Measurements from ENCODE around the gene DYRK3. TPM values are rescaled to one million over a fixed set of nuclear protein-coding genes. Genes with fewer than 3 reads are reported as not detected.
A peak's percentile ranks its signal among the peaks of the same experiment; 100 is the strongest.

The DYRK3 gene
- polyA plus RNA-seq, 1 donor (not counting 4 experiments of a cell fraction or from before 2014, with no cell fraction given), result 15.0 TPM

- Histone ChIP-seq H3K79me2 (ENCODE audit: control insufficient read depth, insufficient read depth, low read length) (no peaks in the 10 kb centered on the region), H3K9me3 (ENCODE audit: control insufficient read depth, low read depth, low read length) (no peaks in the 10 kb centered on the region), H2AFZ (ENCODE audit: control insufficient read depth, low read length) (no peak overlapping the region), H3K36me3 (ENCODE audit: control insufficient read depth in 2 of 2, extremely low read depth in 1 of 2, insufficient read depth in 2 of 2, low read length in 2 of 2) (no peaks in the 10 kb centered on the region), H3K4me3 (ENCODE audit: control insufficient read depth in 2 of 3, extremely low read depth in 1 of 3, insufficient read depth in 2 of 3, low read depth in 1 of 3, low read length in 3 of 3) (no peak overlapping the region), H3K9me1 (ENCODE audit: control insufficient read depth, extremely low read depth, insufficient read depth, low read length) (no peaks in the 10 kb centered on the region), H3K4me1 (ENCODE audit: control insufficient read depth, extremely low read depth, insufficient read depth, low read length) (peaks cover 9% of the 10 kb centered on the region), H3K27ac (ENCODE audit: control insufficient read depth, insufficient read depth, low read length) (no peak overlapping the region), H4K20me1 (ENCODE audit: control insufficient read depth, extremely low read depth, insufficient read depth, low read length) (no peaks in the 10 kb centered on the region), H3K27me3 (ENCODE audit: control insufficient read depth, extremely low read depth, insufficient read depth, low read length) (no peaks in the 10 kb centered on the region), H3K9ac (ENCODE audit: control insufficient read depth, extremely low read depth, insufficient read depth, low read length) (no peak overlapping the region), H3K4me2 (ENCODE audit: control insufficient read depth, extremely low read depth, insufficient read depth, low read depth, low read length) (no peak overlapping the region)
- dilution Hi-C loops (cut with MboI; ENCODE audit: extremely low pct_ligation_motif_present, low sequenced_read_pairs), result no loop called here
- no peak for TF ChIP-seq EZH2 (IDR thresholded peaks at IDR 0.05; ENCODE audit: low read length)
- FAIRE-seq, result no peak
- no peak for DNase-seq (ENCODE audit: low read depth, low spot score)
Measured at GRCh38 chr1:206628916-206629315, 6.4 kb upstream of the DYRK3 start.

DNA sequence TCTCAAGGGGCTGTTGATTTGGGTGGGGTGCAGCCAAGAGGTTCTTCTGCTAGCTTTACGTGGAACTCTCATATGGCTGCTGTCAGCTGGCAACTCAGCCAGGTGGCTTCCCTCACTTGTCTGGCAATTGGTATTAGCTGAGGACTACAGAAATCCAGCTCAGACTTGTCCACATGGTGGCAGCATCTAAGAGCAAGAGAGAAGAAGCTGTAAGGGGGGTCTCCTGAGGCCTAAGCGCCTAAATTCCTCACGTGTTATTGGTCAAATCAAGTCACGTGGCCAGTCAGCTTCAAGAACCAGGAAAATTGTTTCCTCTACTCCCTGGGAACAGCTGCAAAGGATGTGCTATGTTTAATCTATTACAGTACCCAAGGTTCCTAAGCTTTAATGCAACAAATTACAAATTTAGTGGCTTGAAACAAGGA is 4.2 kb upstream of the DYRK3 start:
- Histone ChIP-seq H3K79me2 (ENCODE audit: control insufficient read depth, insufficient read depth, low read length) (peaks cover 6% of the 10 kb centered on the region), H2AFZ (ENCODE audit: control insufficient read depth, low read length) (no peak overlapping the region), H3K9me3 (ENCODE audit: control insufficient read depth, low read depth, low read length) (no peaks in the 10 kb centered on the region), H3K4me3 (ENCODE audit: control insufficient read depth in 2 of 3, extremely low read depth in 1 of 3, insufficient read depth in 2 of 3, low read depth in 1 of 3, low read length in 3 of 3) (no peak overlapping the region), H3K36me3 (ENCODE audit: control insufficient read depth in 2 of 2, extremely low read depth in 1 of 2, insufficient read depth in 2 of 2, low read length in 2 of 2) (no peaks in the 10 kb centered on the region), H4K20me1 (ENCODE audit: control insufficient read depth, extremely low read depth, insufficient read depth, low read length) (no peaks in the 10 kb centered on the region), H3K27ac (ENCODE audit: control insufficient read depth, insufficient read depth, low read length) (no peak overlapping the region), H3K27me3 (ENCODE audit: control insufficient read depth, extremely low read depth, insufficient read depth, low read length) (no peaks in the 10 kb centered on the region), H3K9ac (ENCODE audit: control insufficient read depth, extremely low read depth, insufficient read depth, low read length) (no peak overlapping the region), H3K4me2 (ENCODE audit: control insufficient read depth, extremely low read depth, insufficient read depth, low read depth, low read length) (no peak overlapping the region), H3K4me1 (ENCODE audit: control insufficient read depth, extremely low read depth, insufficient read depth, low read length) (peaks cover 20% of the 10 kb centered on the region), H3K9me1 (ENCODE audit: control insufficient read depth, extremely low read depth, insufficient read depth, low read length) (no peaks in the 10 kb centered on the region)
- dilution Hi-C loops (cut with MboI; ENCODE audit: extremely low pct_ligation_motif_present, low sequenced_read_pairs), result no loop called here
- FAIRE-seq (peak; percentile 26), DNase-seq (ENCODE audit: low read depth, low spot score) (peak; percentile 48)
- TF ChIP-seq EZH2 (IDR thresholded peaks at IDR 0.05; ENCODE audit: low read length), result no peak
- TF ChIP-seq, protein P1, sequence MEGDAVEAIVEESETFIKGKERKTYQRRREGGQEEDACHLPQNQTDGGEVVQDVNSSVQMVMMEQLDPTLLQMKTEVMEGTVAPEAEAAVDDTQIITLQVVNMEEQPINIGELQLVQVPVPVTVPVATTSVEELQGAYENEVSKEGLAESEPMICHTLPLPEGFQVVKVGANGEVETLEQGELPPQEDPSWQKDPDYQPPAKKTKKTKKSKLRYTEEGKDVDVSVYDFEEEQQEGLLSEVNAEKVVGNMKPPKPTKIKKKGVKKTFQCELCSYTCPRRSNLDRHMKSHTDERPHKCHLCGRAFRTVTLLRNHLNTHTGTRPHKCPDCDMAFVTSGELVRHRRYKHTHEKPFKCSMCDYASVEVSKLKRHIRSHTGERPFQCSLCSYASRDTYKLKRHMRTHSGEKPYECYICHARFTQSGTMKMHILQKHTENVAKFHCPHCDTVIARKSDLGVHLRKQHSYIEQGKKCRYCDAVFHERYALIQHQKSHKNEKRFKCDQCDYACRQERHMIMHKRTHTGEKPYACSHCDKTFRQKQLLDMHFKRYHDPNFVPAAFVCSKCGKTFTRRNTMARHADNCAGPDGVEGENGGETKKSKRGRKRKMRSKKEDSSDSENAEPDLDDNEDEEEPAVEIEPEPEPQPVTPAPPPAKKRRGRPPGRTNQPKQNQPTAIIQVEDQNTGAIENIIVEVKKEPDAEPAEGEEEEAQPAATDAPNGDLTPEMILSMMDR (optimal IDR thresholded peaks at IDR 0.05 in 1 of 3, IDR thresholded peaks at IDR 0.05 in 1 of 3, conservative IDR thresholded peaks at IDR 0.05 in 1 of 3; ENCODE audit: extremely low read depth in 1 of 3, insufficient read depth in 2 of 3, low read length in 3 of 3), result peak; percentile 44 to 54 (median 53)

GRCh38 chr1:206633708-206634121 is 1.6 kb upstream of the DYRK3 start:
- H3K9me1 ChIP-seq (ENCODE audit: control insufficient read depth, extremely low read depth, insufficient read depth, low read length), result no peaks in the 10 kb centered on the region
- FAIRE-seq (peak; percentile 84), DNase-seq (ENCODE audit: low read depth, low spot score) (peak; percentile 83)
- no peaks in the 10 kb centered on the region for H3K9me3 ChIP-seq (ENCODE audit: control insufficient read depth, low read depth, low read length)
- dilution Hi-C loops (cut with MboI; ENCODE audit: extremely low pct_ligation_motif_present, low sequenced_read_pairs), result no loop called here
- peak overlapping the region in 2 of 3 experiments; percentile 33 to 52 for H3K4me3 ChIP-seq (ENCODE audit: control insufficient read depth in 2 of 3, extremely low read depth in 1 of 3, insufficient read depth in 2 of 3, low read depth in 1 of 3, low read length in 3 of 3)
- TF ChIP-seq, protein P1 (optimal IDR thresholded peaks at IDR 0.05 in 1 of 3, IDR thresholded peaks at IDR 0.05 in 1 of 3, conservative IDR thresholded peaks at IDR 0.05 in 1 of 3; ENCODE audit: extremely low read depth in 1 of 3, insufficient read depth in 2 of 3, low read length in 3 of 3), result no peak
- TF ChIP-seq EZH2 (IDR thresholded peaks at IDR 0.05; ENCODE audit: low read length), result no peak
- no peaks in the 10 kb centered on the region for H3K27me3 ChIP-seq (ENCODE audit: control insufficient read depth, extremely low read depth, insufficient read depth, low read length)
- peak overlapping the region; percentile 98 for H3K27ac ChIP-seq (ENCODE audit: control insufficient read depth, insufficient read depth, low read length)
- H3K4me2 ChIP-seq (ENCODE audit: control insufficient read depth, extremely low read depth, insufficient read depth, low read depth, low read length), result peak overlapping the region; percentile 83
- no peaks in the 10 kb centered on the region for H3K36me3 ChIP-seq (ENCODE audit: control insufficient read depth in 2 of 2, extremely low read depth in 1 of 2, insufficient read depth in 2 of 2, low read length in 2 of 2)
- H3K79me2 ChIP-seq (ENCODE audit: control insufficient read depth, insufficient read depth, low read length), result peaks cover 15% of the 10 kb centered on the region
- H4K20me1 ChIP-seq (ENCODE audit: control insufficient read depth, extremely low read depth, insufficient read depth, low read length), result no peaks in the 10 kb centered on the region
- peak overlapping the region; percentile 80 for H3K9ac ChIP-seq (ENCODE audit: control insufficient read depth, extremely low read depth, insufficient read depth, low read length)
- H3K4me1 ChIP-seq (ENCODE audit: control insufficient read depth, extremely low read depth, insufficient read depth, low read length), result peaks cover 33% of the 10 kb centered on the region
- H2AFZ ChIP-seq (ENCODE audit: control insufficient read depth, low read length), result peak overlapping the region; percentile 71

All from keratinocyte (primary cell).